Common myeloid progenitor, CD34-positive (primary cell): ENCODE measurements around the gene LHB.
A peak's percentile ranks its signal among the peaks of the same experiment; 100 is the strongest.
"Not testable (repeated sequence)": the region's sequence is repeated elsewhere in the genome, so short reads cannot be mapped to it uniquely, and the experiment has no call there.

Experiments used
- CTCF ChIA-PET: fragments of 350-600 bp; sonication (Branson Sonifier 250); formaldehyde crosslinking; loops from one replicate; lab custom pipeline; 2021; ENCODE audit warnings: antibody characterized with exemption; lab: Charles Lee
- POLR2A ChIA-PET: fragments of 350-600 bp; sonication (Branson Sonifier 250); formaldehyde crosslinking; loops from one replicate; lab custom pipeline; 2021; ENCODE audit warnings: antibody characterized with exemption; lab: Charles Lee
- DNase-seq, 3 donors: peaks; one replicate each; pipeline versions ENCODE4 v3.0.0 to v3.0.0-alpha.2; 2013
- H3K27ac ChIP-seq, 2 experiments: 1 replicate in 1 of 2; 2 replicates in 1 of 2; pipeline ENCODE4 v1.7.0; 2013; ENCODE audit warnings: inconsistent platforms in 2 of 2, low read length in 2 of 2, mild to moderate bottlenecking in 2 of 2, low read depth in 1 of 2, moderate library complexity in 1 of 2; ENCODE audit not compliant: severe bottlenecking in 2 of 2, insufficient read depth in 1 of 2, poor library complexity in 1 of 2
- H3K27me3 ChIP-seq, 5 experiments: replicated peaks in 2 of 5; 1 replicate in 3 of 5; 2 replicates in 2 of 5; pipeline versions ENCODE4 v1.6.1 to v1.7.0; 2013; ENCODE audit warnings: low read length in 4 of 5, mild to moderate bottlenecking in 2 of 5, moderate library complexity in 2 of 5, inconsistent platforms in 1 of 5; ENCODE audit not compliant: insufficient read depth in 5 of 5, control insufficient read depth in 4 of 5
- H3K36me3 ChIP-seq, 4 experiments: 1 replicate in 2 of 4; 2 replicates in 2 of 4; pipeline versions ENCODE4 v1.6.1 to v1.7.0; 2013; ENCODE audit warnings: low read length in 3 of 4, control low read depth in 1 of 4, mild to moderate bottlenecking in 1 of 4; ENCODE audit not compliant: control insufficient read depth in 4 of 4, insufficient read depth in 4 of 4
- H3K4me1 ChIP-seq, 4 experiments: 1 replicate in 3 of 4; 2 replicates in 1 of 4; pipeline versions ENCODE4 v1.6.1 to v1.7.1; 2013; ENCODE audit warnings: low read length in 3 of 4, mild to moderate bottlenecking in 3 of 4, control low read depth in 1 of 4, inconsistent platforms in 1 of 4, moderate library complexity in 1 of 4; ENCODE audit not compliant: control insufficient read depth in 4 of 4, insufficient read depth in 4 of 4; ENCODE audit errors: control extremely low read depth in 1 of 4
- H3K4me3 ChIP-seq, 7 experiments: 1 replicate in 4 of 7; 2 replicates in 3 of 7; pipeline versions ENCODE4 v1.5.1 to v1.7.0; 2013; ENCODE audit warnings: mild to moderate bottlenecking in 7 of 7, low read length in 6 of 7, moderate library complexity in 6 of 7, inconsistent platforms in 2 of 7, low read depth in 2 of 7, control low read depth in 1 of 7; ENCODE audit not compliant: insufficient read depth in 4 of 7, control insufficient read depth in 1 of 7; ENCODE audit errors: extremely low read depth in 1 of 7
- H3K9me3 ChIP-seq, 5 experiments: 1 replicate in 4 of 5; 2 replicates in 1 of 5; pipeline versions ENCODE4 v1.6.1 to v1.7.1; 2013; ENCODE audit warnings: low read length in 4 of 5, mild to moderate bottlenecking in 2 of 5, inconsistent platforms in 1 of 5, low read depth in 1 of 5, moderate library complexity in 1 of 5; ENCODE audit not compliant: control insufficient read depth in 4 of 5, insufficient read depth in 2 of 5; ENCODE audit errors: control extremely low read depth in 1 of 5
- whole genome bisulfite sequencing: methylation state at CpG from one replicate; pipeline ENCODE4 v1.1.5; 2013; ENCODE audit not compliant: insufficient coverage; 5-methylcytosine and 5-hydroxymethylcytosine counted together

The LHB gene

GRCh38 chr19:49038111-49038510 is 21.2 kb upstream of the LHB start:
- H3K9me3 ChIP-seq, H3K36me3 ChIP-seq, DNase-seq, H3K27me3 ChIP-seq, CTCF ChIA-PET, H3K27ac ChIP-seq, H3K4me3 ChIP-seq, H3K4me1 ChIP-seq, POLR2A ChIA-PET: not testable (repeated sequence)
- WGBS: no CpG with 5 or more reads among the region's 8 CpGs

- H3K27me3 ChIP-seq, H3K27ac ChIP-seq, POLR2A ChIA-PET, H3K4me3 ChIP-seq, H3K9me3 ChIP-seq, CTCF ChIA-PET, H3K36me3 ChIP-seq, H3K4me1 ChIP-seq: not testable (repeated sequence)
- WGBS: 91% methylated on average over 5 of the region's 18 CpGs
- DNase-seq: peak; percentile 22 to 40 (median 31)
Observed at GRCh38 chr19:49036815-49037214, 19.9 kb upstream of the LHB start, which contains the start of gene CGB1. CGB1 (minus strand) TSS chr19:49036895; CDS start chr19:49036711, 184 bp downstream.

GRCh38 chr19:49031642-49032301 is 14.9 kb upstream of the LHB start, which contains the start of gene CGB2:
CGB2 (plus strand) TSS chr19:49031890; CDS start chr19:49032096, 206 bp downstream.
- H3K4me3 ChIP-seq, H3K4me1 ChIP-seq, H3K27me3 ChIP-seq, H3K36me3 ChIP-seq, H3K9me3 ChIP-seq, H3K27ac ChIP-seq, POLR2A ChIA-PET: not testable (repeated sequence)
- peak; percentile 34 to 74 (median 69) for DNase-seq
- CTCF ChIA-PET: interaction anchor here (1.0 kb wide), 1 partner anchor 32 kb away, joined by 3 read pairs; no protein-coding TSS in a partner anchor
- WGBS: 27% methylated on average over 2 of the region's 28 CpGs

GRCh38 chr19:49030323-49030722 is 13.4 kb upstream of the LHB start:
- H3K27me3 ChIP-seq, DNase-seq, H3K4me3 ChIP-seq, POLR2A ChIA-PET, H3K9me3 ChIP-seq, CTCF ChIA-PET, H3K27ac ChIP-seq, H3K36me3 ChIP-seq, H3K4me1 ChIP-seq: not testable (repeated sequence)
- WGBS: 100% methylated on average over 1 of the region's 8 CpGs

GRCh38 chr19:49029749-49030148 is 12.9 kb upstream of the LHB start:
- H3K36me3 ChIP-seq, H3K4me1 ChIP-seq, H3K27ac ChIP-seq, POLR2A ChIA-PET, H3K27me3 ChIP-seq, H3K4me3 ChIP-seq, CTCF ChIA-PET, H3K9me3 ChIP-seq, DNase-seq: not testable (repeated sequence)
- WGBS: 91% methylated on average over 8 of the region's 14 CpGs

GRCh38 chr19:49028686-49029085 is 11.8 kb upstream of the LHB start:
- H3K4me1 ChIP-seq, H3K36me3 ChIP-seq, H3K27ac ChIP-seq, CTCF ChIA-PET, H3K27me3 ChIP-seq, DNase-seq, H3K9me3 ChIP-seq, H3K4me3 ChIP-seq, POLR2A ChIA-PET: not testable (repeated sequence)
- WGBS: 94% methylated on average over 3 of the region's 9 CpGs

GRCh38 chr19:49025599-49025998 is 8.7 kb upstream of the LHB start:
- CTCF ChIA-PET, H3K36me3 ChIP-seq: not testable (repeated sequence)

More at GRCh38 chr19:49025599-49025998, 8.7 kb upstream of the LHB start:
- POLR2A ChIA-PET, DNase-seq, H3K9me3 ChIP-seq, H3K27ac ChIP-seq, H3K4me1 ChIP-seq, H3K4me3 ChIP-seq: not testable (repeated sequence)
- peaks cover 0 to 15% (median 4%) of the 10 kb centered on the region in 5 experiments for H3K27me3 ChIP-seq
- 99% methylated on average over 10 of the region's 23 CpGs for WGBS
